ENCODE results near the gene ACAP3.

ACAP3 gene

DNA sequence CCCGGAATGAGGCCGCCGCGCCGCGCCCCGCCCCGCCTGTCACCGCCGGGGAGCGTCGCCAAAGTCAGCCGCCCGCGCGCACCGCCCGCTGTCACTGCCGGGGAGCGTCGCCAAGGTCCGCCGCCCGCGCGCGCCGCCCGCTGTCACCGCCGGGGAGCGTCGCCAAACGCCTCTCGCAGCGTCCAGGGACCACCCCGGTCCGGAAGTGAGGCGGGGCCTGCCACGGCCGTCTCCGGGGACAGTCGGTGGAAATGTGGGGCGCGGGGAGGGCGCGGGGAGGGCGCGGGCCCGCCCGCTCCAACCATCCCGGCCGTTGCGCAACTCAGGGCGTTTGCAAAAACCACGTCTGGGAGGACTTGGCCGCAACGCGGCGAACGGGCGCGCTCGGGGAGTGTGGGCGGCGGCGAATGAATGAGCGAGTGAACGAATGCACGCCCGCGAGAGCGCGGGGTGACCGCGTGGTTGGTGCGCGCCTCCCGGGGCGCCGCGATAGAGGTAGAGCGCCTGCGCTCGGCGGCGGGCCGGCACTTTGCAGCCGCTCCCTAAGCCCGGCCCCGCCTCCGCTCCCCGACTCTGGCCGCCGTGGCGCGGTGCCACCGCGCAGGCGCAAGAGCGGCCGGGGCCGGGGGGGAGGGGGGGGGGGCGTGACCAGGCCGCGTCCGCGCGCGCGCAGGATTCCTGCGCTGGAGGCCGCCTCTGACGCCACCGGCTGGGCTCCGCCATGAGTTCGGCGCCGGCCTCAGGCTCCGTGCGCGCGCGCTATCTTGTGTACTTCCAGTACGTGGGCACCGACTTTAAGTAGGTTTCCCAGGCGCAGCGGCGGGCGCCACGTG lies at the start of gene ACAP3, which contains the start of gene PUSL1:
ACAP3 (minus strand) TSS at position 8 of the 833 bp plus-strand sequence. CDS start 115 bp downstream, outside the sequence.
PUSL1 (plus strand) TSS at position 675 of the 833 bp plus-strand sequence; CDS start at position 722, 47 bp downstream.
- peak; percentile 88 to 95 for DNase-seq

- DNase-seq: no peak
Observed at GRCh38 chr1:1356796-1357401, 49.2 kb upstream of the ACAP3 start.

DNA sequence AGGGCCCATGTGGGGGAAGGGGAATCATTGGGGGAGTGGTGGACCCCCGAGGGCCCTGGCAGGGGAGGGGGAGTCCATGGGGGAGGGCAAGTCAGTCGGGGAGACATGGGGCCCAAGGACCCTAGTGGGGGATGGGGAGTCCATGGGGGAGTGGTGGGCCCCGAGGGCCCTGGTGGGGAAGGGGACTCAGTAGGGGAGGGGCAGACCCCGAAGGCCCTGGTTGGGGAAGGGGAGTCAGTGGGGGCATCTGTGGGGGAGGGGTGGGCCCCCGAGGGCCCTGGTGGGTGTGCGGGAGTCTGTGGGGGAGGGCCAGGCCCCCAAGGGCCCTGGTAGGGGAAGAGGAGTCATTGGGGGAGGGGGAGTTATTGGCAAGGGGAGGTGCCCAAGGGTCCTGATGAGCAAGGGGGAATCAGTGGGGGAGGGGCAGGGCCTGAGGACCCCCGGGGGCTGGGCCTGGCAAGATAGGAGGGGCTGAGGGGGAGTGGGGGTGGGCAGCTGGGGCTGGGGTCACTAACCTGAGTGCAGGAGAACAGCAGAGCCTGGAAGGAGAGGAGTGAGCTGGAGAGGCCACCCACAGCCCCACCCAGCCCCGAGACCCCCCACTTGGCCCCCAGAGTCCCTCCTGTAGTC lies 48.6 kb upstream of the ACAP3 start:
- no peak for DNase-seq

GRCh38 chr1:1355416-1355815 lies 47.7 kb upstream of the ACAP3 start:
- peak in 1 of 2 experiments; percentile 83 for DNase-seq

DNA sequence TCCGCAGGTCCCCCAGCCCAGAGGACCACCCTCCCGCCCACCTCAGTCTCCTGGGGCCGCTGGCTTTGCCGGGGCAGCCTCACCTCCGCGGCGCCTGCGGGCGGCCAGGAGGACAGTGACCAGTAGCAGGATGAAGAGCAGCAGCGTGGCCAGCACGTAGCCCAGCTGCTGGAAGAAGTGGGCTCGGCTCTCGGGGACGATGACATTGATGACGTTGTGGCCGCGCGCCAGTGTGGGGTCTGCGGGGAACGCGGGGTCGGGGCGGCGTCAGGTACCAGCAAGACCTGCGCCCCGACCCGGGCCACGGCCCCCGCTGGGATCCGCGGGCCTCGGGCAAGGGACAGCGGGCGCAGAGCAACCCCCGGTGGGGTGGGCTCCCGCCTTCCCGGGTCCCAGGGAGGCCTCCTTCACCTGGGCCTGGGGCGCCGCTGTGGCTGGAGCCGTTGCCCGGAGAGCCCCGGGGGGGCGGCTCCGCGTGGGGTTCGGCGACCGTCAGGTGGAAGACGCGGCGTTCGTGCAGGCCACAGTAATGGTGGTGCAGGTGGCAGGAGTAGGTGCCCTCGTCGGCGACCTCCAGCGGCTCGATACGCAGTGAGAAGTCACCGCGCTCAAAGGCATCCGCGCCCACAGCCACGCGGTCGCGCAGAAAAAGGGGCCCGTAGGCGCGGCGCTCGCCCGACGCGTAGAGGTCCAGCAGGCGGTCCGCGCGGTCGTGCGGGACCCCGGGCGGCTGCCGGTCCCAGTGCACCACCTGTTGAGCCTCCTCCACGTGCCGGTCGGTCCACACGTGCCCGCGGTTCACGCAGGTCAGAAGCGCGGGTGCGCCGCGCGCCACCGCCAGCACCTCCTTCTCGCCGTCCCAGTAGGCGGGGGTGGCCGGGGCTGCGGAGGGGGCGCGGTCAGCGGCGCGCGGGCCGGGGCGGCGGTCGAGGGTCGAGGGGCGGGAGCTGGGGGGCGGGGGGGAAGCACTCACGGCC lies 46.8 kb upstream of the ACAP3 start:
- no peak for DNase-seq

DNA sequence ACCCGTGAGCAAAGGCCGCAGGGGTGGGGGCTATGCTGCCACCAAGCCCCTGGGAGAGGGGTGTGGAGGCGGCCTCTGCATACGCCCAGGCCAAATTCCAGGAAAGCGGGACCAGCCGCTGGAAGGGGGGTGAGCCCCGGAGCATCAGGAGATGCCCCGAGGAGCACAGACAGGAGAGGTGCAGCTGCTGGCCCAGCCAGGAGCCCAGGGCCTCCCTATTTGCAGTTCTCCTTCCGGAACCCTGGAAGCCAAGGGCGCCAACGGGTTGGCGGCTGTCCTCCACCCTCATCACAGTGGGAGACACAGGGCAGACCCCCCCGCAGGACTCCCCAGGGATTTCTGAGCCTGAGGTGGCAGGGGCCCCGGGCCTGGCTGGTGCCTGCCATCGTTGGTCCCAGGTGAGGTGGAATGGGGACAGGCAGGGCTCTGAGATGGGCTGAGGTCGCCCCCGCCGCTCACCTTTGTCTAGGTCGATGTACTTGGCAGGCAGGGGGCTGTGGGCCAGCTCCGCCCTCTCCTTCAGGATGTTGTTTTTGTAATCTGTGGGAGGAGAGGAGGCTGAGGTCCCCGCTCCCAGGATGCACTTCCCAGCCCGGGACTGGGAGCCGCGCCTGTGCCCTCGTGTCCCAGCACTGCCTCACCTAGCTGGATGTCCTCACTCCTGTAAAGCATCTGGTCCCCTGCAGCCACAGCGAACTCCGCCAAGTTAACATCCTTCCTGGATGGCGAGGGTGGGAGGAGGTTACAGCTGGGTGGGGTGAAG lies 45.8 kb upstream of the ACAP3 start:
- no peak for DNase-seq

GRCh38 chr1:1352786-1353388 lies 45.2 kb upstream of the ACAP3 start:
- no peak for DNase-seq

DNA sequence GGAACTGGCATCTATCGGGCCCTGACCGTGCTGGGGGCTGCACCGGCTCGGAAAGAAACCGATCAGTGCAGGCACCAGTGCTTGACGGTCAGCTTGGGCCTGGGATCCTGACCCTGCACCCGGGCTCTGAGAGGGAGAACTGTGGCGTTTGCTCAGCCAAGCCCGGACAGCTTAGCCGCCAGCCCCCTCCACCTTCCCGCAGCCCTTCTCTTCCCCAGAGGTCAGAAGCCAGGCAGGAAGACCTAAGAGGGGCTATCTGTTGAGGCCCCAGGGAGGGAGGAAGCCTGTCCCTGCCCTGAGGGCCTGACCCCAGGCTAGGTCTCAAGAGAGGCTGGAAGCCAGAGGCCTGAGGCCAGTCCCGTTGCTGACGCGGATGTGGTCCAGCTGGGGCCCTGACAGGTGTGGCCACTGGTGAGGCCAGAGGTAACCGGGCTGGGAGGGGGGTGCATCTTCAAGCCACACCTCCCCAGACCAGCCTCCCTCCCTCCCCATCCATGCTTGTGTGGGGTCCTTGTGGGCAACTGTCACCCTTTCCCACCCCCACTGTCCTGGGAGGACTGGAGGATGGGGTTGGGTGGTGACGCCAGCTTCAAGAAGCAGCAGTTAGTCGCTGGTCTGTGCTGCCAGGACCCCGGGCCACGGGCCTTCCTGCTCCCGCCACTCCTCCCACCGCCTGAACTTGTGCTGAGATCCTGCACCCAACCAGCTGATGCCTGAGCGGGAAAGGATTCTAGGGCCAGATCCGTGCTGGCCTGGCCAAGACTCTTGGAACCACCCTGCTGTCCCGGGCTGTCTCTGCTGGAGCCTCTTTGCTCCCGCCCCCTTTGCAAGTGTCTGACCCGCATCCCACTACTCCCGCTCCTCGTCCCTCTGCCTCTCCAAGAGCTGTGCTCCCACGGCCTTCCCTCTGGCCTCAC lies 44.0 kb upstream of the ACAP3 start:
- no peak for DNase-seq

DNA sequence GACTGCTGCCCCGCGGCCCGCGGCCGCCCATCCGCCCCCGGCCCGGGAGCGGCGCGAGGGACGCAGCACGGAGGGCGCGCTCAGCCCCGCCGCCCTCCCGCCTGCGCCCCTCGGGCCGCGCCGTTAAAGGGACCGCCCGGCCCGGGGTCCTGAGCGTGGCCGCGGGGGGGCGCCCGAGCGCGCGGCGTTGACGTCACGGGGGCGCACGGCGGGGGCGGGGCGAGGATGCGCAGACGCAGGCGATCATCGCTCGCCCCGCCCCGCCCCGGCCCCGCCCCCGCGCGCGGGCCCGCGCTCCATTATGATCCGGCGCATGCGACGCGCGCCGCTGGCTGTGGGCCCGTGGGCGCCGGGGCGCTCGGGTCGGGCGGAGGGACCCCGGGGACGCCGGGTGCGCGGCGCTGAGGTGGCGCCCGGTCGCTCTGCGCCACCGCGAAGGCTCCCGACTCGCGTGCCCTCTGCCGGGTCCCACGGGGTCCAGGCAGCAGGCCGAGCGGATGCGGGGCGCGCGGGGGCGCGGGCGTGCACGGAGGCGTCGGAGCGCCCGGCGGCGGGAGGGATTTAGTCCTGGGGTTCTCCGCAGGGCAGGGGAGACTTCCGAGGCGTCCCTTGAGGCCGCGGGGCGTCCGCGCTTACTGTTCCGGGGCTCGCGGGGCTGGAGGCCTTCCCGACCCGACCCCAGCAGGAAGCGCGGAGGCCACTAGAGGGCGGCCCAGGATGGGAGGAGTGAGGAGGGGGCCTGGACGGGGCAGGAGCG lies 41.7 kb upstream of the ACAP3 start, which contains the start of gene DVL1:
DVL1 (minus strand) TSS at position 163 of the 757 bp plus-strand sequence. CDS start 353 bp downstream, outside the sequence.
- peak in 1 of 2 experiments; percentile 79 for DNase-seq

DNA sequence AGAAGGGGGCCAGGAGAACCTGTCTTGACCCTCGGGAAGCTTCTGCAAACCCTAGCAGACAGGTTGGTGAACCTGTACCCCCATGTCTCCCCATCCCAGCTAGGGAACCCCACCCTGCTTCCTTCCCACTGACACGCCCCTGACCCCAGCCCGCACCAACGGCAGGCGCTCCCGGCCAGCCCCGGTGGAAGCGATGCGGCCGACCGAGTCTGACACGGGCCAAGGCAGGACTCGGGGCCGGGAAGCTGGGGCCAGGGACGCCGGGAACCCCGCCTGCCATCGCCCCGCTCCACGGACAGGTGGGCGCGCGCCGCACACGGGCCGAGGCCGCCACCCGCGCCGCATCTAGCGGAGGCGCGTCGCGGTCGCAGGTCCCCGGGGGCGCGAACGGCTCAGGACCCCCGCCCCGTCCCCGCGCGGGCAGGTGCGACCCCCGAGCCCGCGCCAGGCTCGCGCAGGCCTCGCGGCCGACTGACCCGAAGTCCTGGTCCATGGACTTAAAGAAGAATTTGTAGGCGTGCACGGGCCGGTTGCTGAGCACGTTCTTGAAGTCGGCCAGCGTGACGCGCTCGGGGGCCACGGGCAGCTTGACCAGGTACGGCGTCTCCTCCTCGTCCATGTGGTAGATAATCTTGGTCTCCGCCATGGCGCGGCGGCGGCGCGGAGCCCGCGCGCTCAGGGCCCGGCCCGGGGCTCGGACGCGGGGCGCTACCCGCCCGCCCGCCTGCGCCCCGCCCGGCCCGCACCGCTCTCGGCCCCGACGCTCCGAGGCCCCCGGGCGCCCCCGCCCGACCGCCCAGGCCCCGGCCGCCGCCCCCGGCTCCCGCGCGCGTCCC lies 40.9 kb upstream of the ACAP3 start:
- DNase-seq: peak in 1 of 2 experiments; percentile 48

DNA sequence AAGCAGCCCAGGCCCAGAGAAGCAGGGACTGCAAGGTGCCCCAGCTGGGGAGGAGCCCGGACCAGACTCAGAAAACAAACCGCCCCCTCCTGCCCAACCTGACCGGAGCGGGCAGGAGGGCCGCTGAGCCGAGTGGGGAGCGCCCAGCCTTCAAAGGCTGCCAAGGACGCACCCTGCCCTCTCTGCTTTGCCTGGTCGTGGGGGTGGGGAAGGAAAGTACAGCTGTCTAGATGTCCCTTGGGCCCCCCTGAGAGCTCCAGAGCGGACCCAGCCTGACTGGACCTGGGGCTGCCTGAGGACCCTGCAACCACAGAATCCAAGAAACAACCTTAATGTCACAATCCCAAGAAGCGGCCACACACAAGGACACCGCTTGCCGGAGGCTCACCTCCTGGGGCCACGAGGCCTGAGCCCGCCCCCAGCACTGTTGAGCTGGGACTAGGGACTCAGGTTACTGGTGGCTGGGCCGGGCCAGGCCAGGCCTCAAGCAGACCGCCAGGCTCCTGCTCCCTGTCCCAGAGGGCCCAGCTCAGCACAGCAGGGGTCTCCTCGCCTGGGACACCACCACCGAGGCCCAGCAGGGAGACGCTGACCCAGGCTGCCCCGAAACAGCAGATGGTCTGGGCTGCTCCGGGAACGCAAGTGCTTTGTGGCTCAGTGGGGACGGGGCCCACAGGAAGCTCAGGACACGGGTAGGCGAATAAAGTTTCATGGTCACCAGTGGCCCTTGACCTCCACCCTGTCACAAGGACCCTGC lies 40.1 kb upstream of the ACAP3 start:
- peak in 1 of 2 experiments; percentile 71 for DNase-seq

DNA sequence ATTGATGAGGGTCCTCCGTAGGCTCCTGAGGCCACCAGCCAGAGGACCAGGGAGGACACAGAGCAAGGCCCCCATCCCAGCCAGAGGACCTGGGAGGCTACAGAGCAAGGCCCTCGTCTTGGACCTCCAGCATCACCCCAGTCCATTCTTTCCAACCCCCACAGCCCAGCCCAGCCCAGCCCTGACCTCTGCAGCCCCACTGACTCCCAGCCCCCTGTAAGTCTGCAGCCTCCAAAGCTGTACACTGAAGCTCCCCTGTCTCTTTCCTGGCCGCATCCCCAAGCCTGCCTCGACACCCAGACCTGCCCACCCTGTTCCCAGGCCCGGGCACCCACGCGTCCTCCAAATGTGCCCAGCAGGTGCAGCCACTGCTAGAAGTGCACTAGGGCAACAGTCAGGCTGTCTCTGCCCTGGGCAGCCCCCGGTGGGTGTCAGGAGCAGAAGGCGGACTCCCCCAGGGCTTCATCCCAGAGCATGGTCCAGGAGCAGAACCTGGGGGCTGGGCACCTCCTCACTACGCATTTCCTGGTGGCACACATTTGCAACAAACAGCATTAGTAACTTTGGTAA lies 39.4 kb upstream of the ACAP3 start:
- no peak for DNase-seq

GRCh38 chr1:1346501-1346890 lies 38.8 kb upstream of the ACAP3 start:
- DNase-seq: no peak

DNA sequence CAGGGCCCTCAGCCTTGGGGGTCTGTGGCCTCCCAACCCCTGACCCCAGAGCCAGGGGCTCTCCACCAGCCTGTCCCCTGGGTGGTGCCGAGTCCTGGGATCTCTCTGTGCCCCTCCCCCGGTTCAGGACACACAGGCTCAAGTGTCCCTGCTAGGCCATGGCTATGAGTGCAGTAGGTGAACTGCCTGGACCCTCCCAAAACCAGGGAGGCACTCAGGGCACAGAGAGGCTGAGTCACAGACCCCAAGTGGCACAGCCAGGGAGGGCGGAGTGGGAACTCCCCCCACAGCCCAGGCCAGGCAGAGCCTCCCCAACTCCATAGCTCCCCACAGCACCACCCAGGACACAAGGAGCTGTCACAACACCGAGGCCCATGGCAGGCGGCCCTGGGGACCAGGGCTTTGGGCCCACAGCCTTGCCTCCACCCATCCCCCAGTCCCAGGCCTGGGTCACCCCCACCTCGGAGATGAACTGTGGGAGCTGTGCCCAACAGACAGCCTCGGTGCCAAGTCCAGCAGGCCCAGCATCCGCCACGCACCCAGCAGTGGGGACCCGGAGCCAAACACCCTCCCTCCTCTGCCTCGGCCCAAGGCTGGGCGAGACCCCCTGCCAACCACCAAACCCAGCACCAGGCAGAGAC lies 38.2 kb upstream of the ACAP3 start:
- DNase-seq: no peak

GRCh38 chr1:1345384-1345783 lies 37.7 kb upstream of the ACAP3 start:
- DNase-seq: no peak

GRCh38 chr1:1344655-1345361 lies 37.1 kb upstream of the ACAP3 start:
- DNase-seq: peak in 1 of 2 experiments; percentile 46
